HG03196 (cell line): ENCODE data around the gene SRRM4.
"Not testable (repeated sequence)": the region's sequence is repeated elsewhere in the genome, so short reads cannot be mapped to it uniquely, and the experiment has no call there.

Experiments
- ATAC-seq: cut with Tn5 transposase; IDR thresholded peaks from one replicate; pipeline ENCODE4 v1.9.1; 2021; ENCODE audit not compliant: unreplicated experiment

The SRRM4 gene

GRCh38 chr12:119068129-119068856, 87.0 kb downstream of the SRRM4 start:
- ATAC-seq: no peak

GRCh38 chr12:119069147-119069642, 87.9 kb downstream of the SRRM4 start:
- no peak for ATAC-seq

GRCh38 chr12:119071176-119071575, 89.8 kb downstream of the SRRM4 start:
- no peak for ATAC-seq

- ATAC-seq: no peak
Observed at GRCh38 chr12:119071638-119072231, 90.4 kb downstream of the SRRM4 start.

GRCh38 chr12:119072440-119072839, 91.1 kb downstream of the SRRM4 start:
- no peak for ATAC-seq

GRCh38 chr12:119075222-119075787, 94.0 kb downstream of the SRRM4 start:
- no peak for ATAC-seq

- ATAC-seq: no peak
Observed at GRCh38 chr12:119075918-119076317, 94.6 kb downstream of the SRRM4 start.

- no peak for ATAC-seq
Observed at GRCh38 chr12:119079530-119079929, 98.2 kb downstream of the SRRM4 start.

- ATAC-seq: no peak
Observed at GRCh38 chr12:119082016-119082415, 100.7 kb downstream of the SRRM4 start.

GRCh38 chr12:119082496-119082895, 101.2 kb downstream of the SRRM4 start:
- ATAC-seq: no peak

GRCh38 chr12:119088685-119089379, 107.5 kb downstream of the SRRM4 start:
- no peak for ATAC-seq

- no peak for ATAC-seq
Observed at GRCh38 chr12:119089380-119090013, 108.2 kb downstream of the SRRM4 start.

GRCh38 chr12:119090276-119090675, 108.9 kb downstream of the SRRM4 start:
- no peak for ATAC-seq

- no peak for ATAC-seq
Observed at GRCh38 chr12:119090865-119091264, 109.5 kb downstream of the SRRM4 start.

GRCh38 chr12:119096429-119097202, 115.3 kb downstream of the SRRM4 start:
- ATAC-seq: no peak

GRCh38 chr12:119100933-119101332, 119.6 kb downstream of the SRRM4 start:
- ATAC-seq: no peak

GRCh38 chr12:119102274-119102673, 120.9 kb downstream of the SRRM4 start:
- ATAC-seq: no peak

- no peak for ATAC-seq
Observed at GRCh38 chr12:119102714-119103113, 121.4 kb downstream of the SRRM4 start.

GRCh38 chr12:119104969-119105368, 123.6 kb downstream of the SRRM4 start:
- ATAC-seq: not testable (repeated sequence)

- no peak for ATAC-seq
Observed at GRCh38 chr12:119113496-119113986, 132.2 kb downstream of the SRRM4 start.
